Measurements from ENCODE around the gene SLC39A3. TPM values are rescaled to one million over a fixed set of nuclear protein-coding genes. Genes with fewer than 3 reads are reported as not detected.

SLC39A3 gene
- total and polyA plus RNA-seq, 2 experiments from 2014 or later: 33.5 to 47.4 TPM

- TF ChIP-seq JUNB (IDR thresholded peaks at IDR 0.05; ENCODE audit: unreplicated experiment) (no peak), REST (IDR thresholded peaks at IDR 0.05; ENCODE audit: unreplicated experiment) (no peak), ZNF331 (CRISPR knock-in tag; IDR thresholded peaks at IDR 0.05; ENCODE audit: low read depth) (no peak), EZH2phosphoT487 (IDR thresholded peaks at IDR 0.05; ENCODE audit: unreplicated experiment) (no peak), EZH2 (IDR thresholded peaks at IDR 0.05; ENCODE audit: low read depth, unreplicated experiment) (no peak), ETS1 (IDR thresholded peaks at IDR 0.05) (no peak), POLR2AphosphoS5 (IDR thresholded peaks at IDR 0.05; ENCODE audit: low read depth) (no peak)
Observed at GRCh38 chr19:2716722-2717637, 22.8 kb downstream of the SLC39A3 start (continued).

GRCh38 chr19:2716275-2716650 lies 23.6 kb downstream of the SLC39A3 start:
- peaks cover 12% of the 10 kb centered on the region; the same call in 1 of the 2 replicates for H3K4me1 ChIP-seq (ENCODE audit: insufficient read depth)
- peaks cover 20% of the 10 kb centered on the region for H3K36me3 Mint-ChIP-seq (ENCODE audit: low read depth)
- no peak overlapping the region for H3K27ac Mint-ChIP-seq
- no peaks in the 10 kb centered on the region for H3K36me3 ChIP-seq (ENCODE audit: insufficient read depth)
- H2AFZ ChIP-seq: no peak overlapping the region
- no peak for DNase-seq (ENCODE audit: low spot score)
- ATAC-seq: no peak
- no peaks in the 10 kb centered on the region for H3K9me2 ChIP-seq (ENCODE audit: insufficient read depth)
- no peak overlapping the region for H3K4me3 ChIP-seq
- peaks cover 9% of the 10 kb centered on the region for H3K27me3 Mint-ChIP-seq (ENCODE audit: insufficient read depth, low read depth, poor library complexity)
- TF ChIP-seq EZH2 (IDR thresholded peaks at IDR 0.05; ENCODE audit: low read depth, unreplicated experiment) (no peak), ZNF462 (CRISPR knock-in tag; IDR thresholded peaks at IDR 0.05) (no peak), ZNF331 (CRISPR knock-in tag; IDR thresholded peaks at IDR 0.05; ENCODE audit: low read depth) (no peak), ETS1 (IDR thresholded peaks at IDR 0.05) (no peak), CTCF (conservative IDR thresholded peaks at IDR 0.05; ENCODE audit: low read depth in 2 of 2) (no peak)
- no peaks in the 10 kb centered on the region for H4K20me1 ChIP-seq (replicated peaks; ENCODE audit: insufficient read depth)
- peaks cover 6% of the 10 kb centered on the region for H3K4me1 Mint-ChIP-seq
- no peak overlapping the region for H3K4me3 Mint-ChIP-seq
- H3K27me3 ChIP-seq (ENCODE audit: insufficient read depth): no peaks in the 10 kb centered on the region
- H3F3A ChIP-seq (replicated peaks; ENCODE audit: low read depth): 0 out of 2 replicates have a peak, but pooled peaks cover 5% of the 10 kb centered on the region
- H3K9me3 Mint-ChIP-seq: peaks cover 14% of the 10 kb centered on the region
- H3K4me2 ChIP-seq: no peak overlapping the region
- no peak overlapping the region for H3K27ac ChIP-seq (ENCODE audit: low read depth)
- no peaks in the 10 kb centered on the region for H3K79me2 ChIP-seq (replicated peaks; ENCODE audit: insufficient read depth)

Measured in GM23338 (cell line).